Glomerular visceral epithelial cell (primary cell): ENCODE measurements around the gene PLCXD3.
"Not testable (repeated sequence)": the region's sequence is repeated elsewhere in the genome, so short reads cannot be mapped to it uniquely, and the experiment has no call there.

Source experiments
- DNase-seq: peaks from one replicate; pipeline ENCODE4 v3.0.0-alpha.2; 2016; ENCODE audit errors: extremely low spot score

The PLCXD3 gene

GRCh38 chr5:41493490-41494126 is 16.8 kb downstream of the PLCXD3 start:
- DNase-seq, result not testable (repeated sequence)

GRCh38 chr5:41485533-41485932 is 24.9 kb downstream of the PLCXD3 start:
- no peak for DNase-seq

- no peak for DNase-seq
Measured at GRCh38 chr5:41482715-41483114, 27.7 kb downstream of the PLCXD3 start.

GRCh38 chr5:41482173-41482572 is 28.2 kb downstream of the PLCXD3 start:
- no peak for DNase-seq

GRCh38 chr5:41471571-41472208 is 38.7 kb downstream of the PLCXD3 start:
- DNase-seq, result not testable (repeated sequence)

- DNase-seq, result no peak
Measured at GRCh38 chr5:41465493-41466171, 44.8 kb downstream of the PLCXD3 start.

GRCh38 chr5:41459557-41459956 is 50.8 kb downstream of the PLCXD3 start:
- no peak for DNase-seq

GRCh38 chr5:41457094-41457493 is 53.3 kb downstream of the PLCXD3 start:
- no peak for DNase-seq

- no peak for DNase-seq
Measured at GRCh38 chr5:41452506-41452905, 57.9 kb downstream of the PLCXD3 start.

- DNase-seq, result no peak
Measured at GRCh38 chr5:41447650-41448510, 62.5 kb downstream of the PLCXD3 start.

- no peak for DNase-seq
Measured at GRCh38 chr5:41445937-41446563, 64.4 kb downstream of the PLCXD3 start.

GRCh38 chr5:41435276-41435675 is 75.1 kb downstream of the PLCXD3 start:
- DNase-seq, result no peak

- DNase-seq, result no peak
Measured at GRCh38 chr5:41433552-41434181, 76.7 kb downstream of the PLCXD3 start.

GRCh38 chr5:41432481-41433253 is 77.7 kb downstream of the PLCXD3 start:
- no peak for DNase-seq

GRCh38 chr5:41427505-41427904 is 82.9 kb downstream of the PLCXD3 start:
- no peak for DNase-seq

GRCh38 chr5:41425736-41426135 is 84.7 kb downstream of the PLCXD3 start:
- DNase-seq, result no peak

- no peak for DNase-seq
Measured at GRCh38 chr5:41420492-41421067, 89.8 kb downstream of the PLCXD3 start.

- DNase-seq, result no peak
Measured at GRCh38 chr5:41418220-41419031, 92.0 kb downstream of the PLCXD3 start.

GRCh38 chr5:41416336-41416735 is 94.1 kb downstream of the PLCXD3 start:
- no peak for DNase-seq
